Stomach (tissue), 9 donors: ENCODE data around the gene TEAD1. TPM values are rescaled to one million over a fixed set of nuclear protein-coding genes. Genes with fewer than 3 reads are reported as not detected.

Experiments used
- DNase-seq, 2 donors: peaks; one replicate each; pipeline versions ENCODE4 v3.0.0 to v3.0.0-alpha.2; 2013 to 2019
- H3K27ac ChIP-seq, 5 donors: fragments of 200-600 bp in 4 of 5; sonication (generic) in 4 of 5; one replicate each; pipeline ENCODE4 v1.5.1; 2013 to 2019; ENCODE audit warnings: mild to moderate bottlenecking in 1 of 5, moderate library complexity in 1 of 5
- H3K27me3 ChIP-seq, 3 donors: fragments of 200-600 bp; sonication (generic); one replicate each; pipeline ENCODE4 v1.5.1; 2017 to 2019; ENCODE audit warnings: mixed run types in 1 of 3
- H3K36me3 ChIP-seq, 4 donors: fragments of 200-600 bp; sonication (generic); 1 replicate in 3 of 4; 2 replicates in 1 of 4; pipeline ENCODE4 v1.5.1; 2016 to 2019
- H3K4me1 ChIP-seq, 4 donors: fragments of 200-600 bp; sonication (generic); one replicate each; pipeline ENCODE4 v1.5.1; 2016 to 2019
- H3K4me3 ChIP-seq, 4 donors: fragments of 200-600 bp; sonication (generic) in 3 of 4; one replicate each; pipeline ENCODE4 v1.5.1; 2016 to 2019; ENCODE audit warnings: mild to moderate bottlenecking in 1 of 4
- H3K9me3 ChIP-seq, 4 donors: fragments of 200-600 bp; sonication (generic); one replicate each; pipeline ENCODE4 v1.5.1; 2016 to 2019
- CTCF ChIP-seq, 7 experiments: fragments of 450-650 bp in 4 of 7; fragments of 200-600 bp in 3 of 7; sonication (generic) in 3 of 7; IDR thresholded peaks; one replicate each; pipeline ENCODE4 v1.5.1; 2016 to 2019; ENCODE audit warnings: antibody characterized with exemption in 7 of 7, control low read depth in 2 of 7, mild to moderate bottlenecking in 1 of 7
- EP300 ChIP-seq: sonication (generic); formaldehyde crosslinking; IDR thresholded peaks from one replicate; pipeline ENCODE4 v1.6.1; 2017; ENCODE audit warnings: antibody characterized with exemption
- POLR2A ChIP-seq, 4 donors: fragments of 450-650 bp; IDR thresholded peaks; one replicate each; pipeline ENCODE4 v1.6.1; 2016; ENCODE audit warnings: antibody characterized with exemption in 4 of 4, control low read depth in 2 of 4, mild to moderate bottlenecking in 1 of 4, moderate library complexity in 1 of 4
- POLR2AphosphoS5 ChIP-seq, 3 donors: sonication (generic); formaldehyde crosslinking; IDR thresholded peaks; one replicate each; pipeline ENCODE4 v1.6.1; 2016; ENCODE audit warnings: antibody characterized with exemption in 3 of 3
- WGBS, 5 donors: extraction: QIAGEN DNeasy Blood & Tissue Kit in 3 of 5; methylation state at CpG; one replicate each; pipeline versions ENCODE4 v1.1.5 to v1.1.7; 2013 to 2018; 5-methylcytosine and 5-hydroxymethylcytosine counted together
- intact Hi-C: fragments of 100-400 bp; cut with DNase I; formaldehyde crosslinking; loops from one replicate; pipeline ENCODE4 v1.15.1; 2023; ENCODE audit warnings: low total_unique reads
- polyA plus RNA-seq, 3 donors: library from polyadenylated mRNA; stranded (reverse); fragments of 200-250 nt; gene quantifications; one replicate each; pipeline ENCODE4 v1.2.3, GENCODE V29; 2013
- total RNA-seq, 5 donors: library from RNA; depleted of rRNA; stranded (reverse); fragments of >200 nt; gene quantifications; one replicate each; pipeline versions ENCODE4 v1.1.0 to v1.2.3, GENCODE V29; 2014 to 2016
- donor health status: healthy with polysubstance abuse.
- donor health status: Bipolar disorder and iron deficiency.
- donor health status: healthy.

Gene TEAD1
- total and polyA plus RNA-seq, 8 donors, result 4.9 to 133 (median 65.2) TPM

GRCh38 chr11:12642040-12642439, 32.2 kb upstream of the TEAD1 start:
- no peak overlapping the region for H3K27ac ChIP-seq
- WGBS, 5 donors, result 60 to 70% (median 65%) methylated on average over 5 of the region's 5 CpGs
- intact Hi-C loops, result no loop called here
- peak in 1 of 2 donors; percentile 37 for DNase-seq
- H3K4me3 ChIP-seq, result no peak overlapping the region
- H3K4me1 ChIP-seq, result peaks cover 0 to 4% (median 0%) of the 10 kb centered on the region in 4 donors
- no peaks in the 10 kb centered on the region for H3K36me3 ChIP-seq
- TF ChIP-seq POLR2AphosphoS5 (IDR thresholded peaks at IDR 0.05), result no peak
- TF ChIP-seq POLR2A (IDR thresholded peaks at IDR 0.05), result no peak
- no peaks in the 10 kb centered on the region for H3K27me3 ChIP-seq
- H3K9me3 ChIP-seq, result no peaks in the 10 kb centered on the region

GRCh38 chr11:12642806-12643428, 31.3 kb upstream of the TEAD1 start:
- no peak for TF ChIP-seq POLR2A (IDR thresholded peaks at IDR 0.05)
- TF ChIP-seq CTCF (IDR thresholded peaks at IDR 0.05), result no peak
- no peak for TF ChIP-seq POLR2AphosphoS5 (IDR thresholded peaks at IDR 0.05)
- no peak for TF ChIP-seq EP300
- Histone ChIP-seq H3K36me3 (no peaks in the 10 kb centered on the region), H3K27me3 (no peaks in the 10 kb centered on the region), H3K27ac (no peak overlapping the region), H3K4me3 (no peak overlapping the region), H3K9me3 (no peaks in the 10 kb centered on the region), H3K4me1 (peaks cover 0 to 4% (median 0%) of the 10 kb centered on the region in 4 donors)
- intact Hi-C loops, result no loop called here
- no peak for DNase-seq
- 69 to 83% (median 82%) methylated on average over 6 of the region's 6 CpGs for WGBS, 5 donors

- H3K4me1 ChIP-seq, result peaks cover 0 to 4% (median 0%) of the 10 kb centered on the region in 4 donors
- intact Hi-C loops, result no loop called here
- no peaks in the 10 kb centered on the region for H3K36me3 ChIP-seq
- TF ChIP-seq EP300 (no peak), CTCF (IDR thresholded peaks at IDR 0.05) (no peak)
- DNase-seq, result no peak
- WGBS, 5 donors, result 92 to 99% (median 96%) methylated on average over 2 of the region's 2 CpGs
- H3K27ac ChIP-seq, result no peak overlapping the region
- H3K27me3 ChIP-seq, result no peaks in the 10 kb centered on the region
- H3K9me3 ChIP-seq, result no peaks in the 10 kb centered on the region
- no peak overlapping the region for H3K4me3 ChIP-seq
Observed at GRCh38 chr11:12646478-12646877, 27.7 kb upstream of the TEAD1 start.

GRCh38 chr11:12653729-12654128, 20.5 kb upstream of the TEAD1 start:
- peaks cover 0 to 18% (median 8%) of the 10 kb centered on the region in 4 donors for H3K9me3 ChIP-seq
- TF ChIP-seq CTCF (IDR thresholded peaks at IDR 0.05) (no peak), EP300 (no peak), POLR2A (IDR thresholded peaks at IDR 0.05) (no peak), POLR2AphosphoS5 (IDR thresholded peaks at IDR 0.05) (no peak)
- H3K36me3 ChIP-seq, result no peaks in the 10 kb centered on the region
- no peak for DNase-seq
- intact Hi-C loops, result no loop called here
- H3K27me3 ChIP-seq, result no peaks in the 10 kb centered on the region
- H3K27ac ChIP-seq, result no peak overlapping the region
- H3K4me3 ChIP-seq, result no peak overlapping the region
- 72 to 92% (median 81%) methylated on average over 7 of the region's 7 CpGs for WGBS, 5 donors
- H3K4me1 ChIP-seq, result no peaks in the 10 kb centered on the region

GRCh38 chr11:12655842-12656241, 18.4 kb upstream of the TEAD1 start:
- DNase-seq, result no peak
- intact Hi-C loops, result no loop called here
- H3K9me3 ChIP-seq, result peaks cover 0 to 18% (median 8%) of the 10 kb centered on the region in 4 donors
- H3K4me3 ChIP-seq, result no peak overlapping the region
- no peaks in the 10 kb centered on the region for H3K4me1 ChIP-seq
- no peak overlapping the region for H3K27ac ChIP-seq
- no peaks in the 10 kb centered on the region for H3K27me3 ChIP-seq
- H3K36me3 ChIP-seq, result no peaks in the 10 kb centered on the region
- no peak for TF ChIP-seq POLR2A (IDR thresholded peaks at IDR 0.05)
- TF ChIP-seq CTCF (IDR thresholded peaks at IDR 0.05), result no peak
- TF ChIP-seq POLR2AphosphoS5 (IDR thresholded peaks at IDR 0.05), result no peak
- TF ChIP-seq EP300, result no peak
